Neural cell (in vitro differentiated cells): ENCODE data around the gene CABP4. TPM values are rescaled to one million over a fixed set of nuclear protein-coding genes. Genes with fewer than 3 reads are reported as not detected.

Experiments used
- H2AFZ ChIP-seq: fragments of 200-600, 300-800 bp; sonication (generic), shearing (Covaris generic); 2 replicates; pipeline ENCODE4 v1.6.0; 2014; ENCODE audit warnings: low read depth, mild to moderate bottlenecking, antibody characterized with exemption, low read length, moderate library complexity
- H3F3A ChIP-seq: fragments of 200-600 bp; shearing (Covaris generic); 2 replicates; pipeline ENCODE4 v1.6.1; 2016; ENCODE audit warnings: mild to moderate bottlenecking, moderate library complexity, mixed read lengths, antibody characterized with exemption, low read length; ENCODE audit not compliant: insufficient read depth, poor library complexity, severe bottlenecking
- H3K27ac ChIP-seq: fragments of 200-600, 300-800 bp; sonication (generic), shearing (Covaris generic); 2 replicates; pipeline ENCODE4 v1.5.1; 2014; ENCODE audit warnings: mild to moderate bottlenecking, low read length, moderate library complexity
- H3K27me3 ChIP-seq: fragments of 300-800, 200-600 bp; sonication (generic), shearing (Covaris generic); 2 replicates; pipeline ENCODE4 v1.6.0; 2014; ENCODE audit warnings: mild to moderate bottlenecking, low read depth, low read length, moderate library complexity; ENCODE audit not compliant: insufficient read depth
- H3K36me3 ChIP-seq: fragments of 300-800, 200-600 bp; sonication (generic), shearing (Covaris generic); 2 replicates; pipeline ENCODE4 v1.5.1; 2014; ENCODE audit warnings: mild to moderate bottlenecking, antibody characterized with exemption, low read length, moderate library complexity; ENCODE audit not compliant: insufficient read depth
- H3K4me2 ChIP-seq: fragments of 300-800, 200-600 bp; sonication (generic), shearing (Covaris generic); 2 replicates; pipeline ENCODE4 v1.6.0; 2014; ENCODE audit warnings: mild to moderate bottlenecking, low read length
- H3K4me3 ChIP-seq: fragments of 300-800, 200-600 bp; sonication (generic), shearing (Covaris generic); 2 replicates; pipeline ENCODE4 v1.5.1; 2014; ENCODE audit warnings: mild to moderate bottlenecking, low read length, moderate library complexity
- H3K79me2 ChIP-seq: fragments of 200-600 bp; shearing (Covaris generic); replicated peaks from 2 replicates; pipeline ENCODE4 v1.6.0; 2014; ENCODE audit warnings: mild to moderate bottlenecking, low read length, moderate library complexity; ENCODE audit not compliant: insufficient read depth
- H3K9ac ChIP-seq: fragments of 300-800, 200-600 bp; sonication (generic), shearing (Covaris generic); 2 replicates; pipeline ENCODE4 v1.6.1; 2016; ENCODE audit warnings: mild to moderate bottlenecking, low read length, mixed read lengths
- H3K9me2 ChIP-seq: fragments of 200-600 bp; shearing (Covaris generic); 2 replicates; pipeline ENCODE4 v1.6.1; 2016; ENCODE audit warnings: mild to moderate bottlenecking, low read length, mixed read lengths; ENCODE audit not compliant: insufficient read depth
- H3K9me3 ChIP-seq: fragments of 200-600, 300-800 bp; sonication (generic), shearing (Covaris generic); 2 replicates; pipeline ENCODE4 v1.6.1; 2016; ENCODE audit warnings: mild to moderate bottlenecking, mixed run types, low read length, moderate library complexity, mixed read lengths
- H4K20me1 ChIP-seq: fragments of 200-600 bp; shearing (Covaris generic); 2 replicates; pipeline ENCODE4 v1.6.1; 2016; ENCODE audit warnings: mild to moderate bottlenecking, mixed run types; ENCODE audit not compliant: insufficient read depth
- EP300 ChIP-seq: fragments of 450-650 bp; conservative IDR thresholded peaks from 2 replicates; pipeline ENCODE4 v1.6.1; 2014; ENCODE audit warnings: antibody characterized with exemption, mild to moderate bottlenecking, moderate library complexity; ENCODE audit not compliant: poor library complexity, severe bottlenecking
- EZH2 ChIP-seq: fragments of 200-600, 300-800 bp; shearing (Covaris generic), sonication (generic); IDR thresholded peaks from 2 replicates; pipeline ENCODE4 v1.6.1; 2014; ENCODE audit warnings: antibody characterized with exemption, low read length, borderline replicate concordance, mild to moderate bottlenecking; ENCODE audit not compliant: insufficient read depth, poor library complexity, severe bottlenecking
- MXI1 ChIP-seq: fragments of 450-650 bp; conservative IDR thresholded peaks from 2 replicates; pipeline ENCODE4 v1.6.1; 2014; ENCODE audit warnings: antibody characterized with exemption, mild to moderate bottlenecking; ENCODE audit not compliant: poor library complexity, severe bottlenecking
- POLR2AphosphoS5 ChIP-seq: IDR thresholded peaks from 2 replicates; pipeline ENCODE4 v1.6.1; 2012
- RAD21 ChIP-seq: fragments of 450-650 bp; conservative IDR thresholded peaks from 2 replicates; pipeline ENCODE4 v1.6.1; 2014; ENCODE audit warnings: antibody characterized with exemption, mild to moderate bottlenecking, moderate library complexity
- SMC3 ChIP-seq: fragments of 450-650 bp; conservative IDR thresholded peaks from 2 replicates; pipeline ENCODE4 v1.6.1; 2014; ENCODE audit warnings: antibody characterized with exemption, mild to moderate bottlenecking, moderate library complexity; ENCODE audit not compliant: poor library complexity
- TAF1 ChIP-seq: IDR thresholded peaks from 2 replicates; pipeline ENCODE4 v1.6.1; 2012; ENCODE audit warnings: low read depth
- polyA plus RNA-seq: library from polyadenylated mRNA; depleted of rRNA; stranded (reverse); fragments of >200 nt; gene quantifications from 2 replicates; pipeline ENCODE4 v1.2.3, GENCODE V29; 2014
- TF ChIP-seq, protein P1 (sequence below): IDR thresholded peaks from 2 replicates; pipeline ENCODE4 v1.6.1; 2012; ENCODE audit warnings: borderline replicate concordance
- TF ChIP-seq, protein P2 (sequence below): fragments of 450-650 bp; IDR thresholded peaks from 2 replicates; pipeline ENCODE4 v1.5.1; 2014; ENCODE audit warnings: antibody characterized with exemption, mild to moderate bottlenecking, moderate library complexity; ENCODE audit not compliant: poor library complexity, severe bottlenecking

Gene CABP4
- polyA plus RNA-seq, 1 donor from 2014 or later, result not detected

DNA sequence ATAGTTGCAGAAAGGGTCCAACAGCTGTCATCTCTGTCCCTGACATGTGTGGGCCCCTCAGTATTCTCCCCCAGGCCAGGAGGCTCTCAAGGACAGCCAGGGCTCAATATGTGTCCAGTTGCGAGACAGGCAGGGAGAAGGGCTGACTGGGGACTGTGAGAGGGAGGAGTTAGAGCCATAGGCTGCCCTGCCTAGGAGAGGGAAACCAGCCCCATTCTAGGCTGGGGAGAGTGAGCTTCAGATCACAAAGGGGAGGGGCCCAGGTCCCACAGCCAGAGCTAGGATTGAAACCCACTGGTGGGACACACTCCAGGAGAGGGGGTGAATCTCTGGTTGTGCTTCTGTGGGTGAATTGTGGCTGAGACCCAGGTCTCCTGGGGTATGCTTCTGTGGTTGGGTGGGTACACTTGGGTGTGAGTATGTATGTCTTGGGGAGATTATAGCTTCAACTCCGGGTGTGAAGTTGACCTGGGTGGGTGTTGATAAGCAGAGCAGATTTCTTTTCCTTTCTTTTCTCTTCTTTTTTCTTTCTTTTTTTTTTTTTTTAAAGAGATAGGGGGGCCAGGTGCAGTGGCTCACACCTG lies 41.8 kb upstream of the CABP4 start:
- no peak overlapping the region for H3K9ac ChIP-seq

GRCh38 chr11:67415501-67416304 lies 39.5 kb upstream of the CABP4 start, which contains the start of gene CARNS1:
Gene CARNS1, plus strand, starts transcription at chr11:67415678. Its CDS starts 522 bp downstream, at chr11:67416200.
- Histone ChIP-seq H3K4me2 (no peak within 1 kb of the TSS), H3F3A (no peaks in the 10 kb centered on the region), H3K27me3 (peaks cover 23% of the 10 kb centered on the region), H3K9me3 (no peaks in the 10 kb centered on the region), H3K27ac (no peak within 1 kb of the TSS), H3K4me3 (no peak within 1 kb of the TSS), H3K36me3 (no peaks in the 10 kb centered on the region), H3K9me2 (no peaks in the 10 kb centered on the region), H4K20me1 (no peaks in the 10 kb centered on the region), H2AFZ (no peak within 1 kb of the TSS), H3K79me2 (no peaks in the 10 kb centered on the region), H3K9ac (no peak within 1 kb of the TSS)
- TF ChIP-seq, protein P1, sequence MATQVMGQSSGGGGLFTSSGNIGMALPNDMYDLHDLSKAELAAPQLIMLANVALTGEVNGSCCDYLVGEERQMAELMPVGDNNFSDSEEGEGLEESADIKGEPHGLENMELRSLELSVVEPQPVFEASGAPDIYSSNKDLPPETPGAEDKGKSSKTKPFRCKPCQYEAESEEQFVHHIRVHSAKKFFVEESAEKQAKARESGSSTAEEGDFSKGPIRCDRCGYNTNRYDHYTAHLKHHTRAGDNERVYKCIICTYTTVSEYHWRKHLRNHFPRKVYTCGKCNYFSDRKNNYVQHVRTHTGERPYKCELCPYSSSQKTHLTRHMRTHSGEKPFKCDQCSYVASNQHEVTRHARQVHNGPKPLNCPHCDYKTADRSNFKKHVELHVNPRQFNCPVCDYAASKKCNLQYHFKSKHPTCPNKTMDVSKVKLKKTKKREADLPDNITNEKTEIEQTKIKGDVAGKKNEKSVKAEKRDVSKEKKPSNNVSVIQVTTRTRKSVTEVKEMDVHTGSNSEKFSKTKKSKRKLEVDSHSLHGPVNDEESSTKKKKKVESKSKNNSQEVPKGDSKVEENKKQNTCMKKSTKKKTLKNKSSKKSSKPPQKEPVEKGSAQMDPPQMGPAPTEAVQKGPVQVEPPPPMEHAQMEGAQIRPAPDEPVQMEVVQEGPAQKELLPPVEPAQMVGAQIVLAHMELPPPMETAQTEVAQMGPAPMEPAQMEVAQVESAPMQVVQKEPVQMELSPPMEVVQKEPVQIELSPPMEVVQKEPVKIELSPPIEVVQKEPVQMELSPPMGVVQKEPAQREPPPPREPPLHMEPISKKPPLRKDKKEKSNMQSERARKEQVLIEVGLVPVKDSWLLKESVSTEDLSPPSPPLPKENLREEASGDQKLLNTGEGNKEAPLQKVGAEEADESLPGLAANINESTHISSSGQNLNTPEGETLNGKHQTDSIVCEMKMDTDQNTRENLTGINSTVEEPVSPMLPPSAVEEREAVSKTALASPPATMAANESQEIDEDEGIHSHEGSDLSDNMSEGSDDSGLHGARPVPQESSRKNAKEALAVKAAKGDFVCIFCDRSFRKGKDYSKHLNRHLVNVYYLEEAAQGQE, result no peak
- TF ChIP-seq MXI1 (no peak), SMC3 (no peak), POLR2AphosphoS5 (no peak), EZH2 (no peak), EP300 (no peak), RAD21 (no peak), TAF1 (no peak)
- TF ChIP-seq, protein P2, sequence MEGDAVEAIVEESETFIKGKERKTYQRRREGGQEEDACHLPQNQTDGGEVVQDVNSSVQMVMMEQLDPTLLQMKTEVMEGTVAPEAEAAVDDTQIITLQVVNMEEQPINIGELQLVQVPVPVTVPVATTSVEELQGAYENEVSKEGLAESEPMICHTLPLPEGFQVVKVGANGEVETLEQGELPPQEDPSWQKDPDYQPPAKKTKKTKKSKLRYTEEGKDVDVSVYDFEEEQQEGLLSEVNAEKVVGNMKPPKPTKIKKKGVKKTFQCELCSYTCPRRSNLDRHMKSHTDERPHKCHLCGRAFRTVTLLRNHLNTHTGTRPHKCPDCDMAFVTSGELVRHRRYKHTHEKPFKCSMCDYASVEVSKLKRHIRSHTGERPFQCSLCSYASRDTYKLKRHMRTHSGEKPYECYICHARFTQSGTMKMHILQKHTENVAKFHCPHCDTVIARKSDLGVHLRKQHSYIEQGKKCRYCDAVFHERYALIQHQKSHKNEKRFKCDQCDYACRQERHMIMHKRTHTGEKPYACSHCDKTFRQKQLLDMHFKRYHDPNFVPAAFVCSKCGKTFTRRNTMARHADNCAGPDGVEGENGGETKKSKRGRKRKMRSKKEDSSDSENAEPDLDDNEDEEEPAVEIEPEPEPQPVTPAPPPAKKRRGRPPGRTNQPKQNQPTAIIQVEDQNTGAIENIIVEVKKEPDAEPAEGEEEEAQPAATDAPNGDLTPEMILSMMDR, result no peak

More for the DNA sequence above, 41.8 kb upstream of the CABP4 start:
- H3K79me2 ChIP-seq, result no peaks in the 10 kb centered on the region
- peaks cover 23% of the 10 kb centered on the region for H3K27me3 ChIP-seq
- no peaks in the 10 kb centered on the region for H3K36me3 ChIP-seq
- H3K9me2 ChIP-seq, result no peaks in the 10 kb centered on the region
- H3K27ac ChIP-seq, result no peak overlapping the region
- H3F3A ChIP-seq, result no peaks in the 10 kb centered on the region
- no peak overlapping the region for H3K4me2 ChIP-seq
- H3K9me3 ChIP-seq, result no peaks in the 10 kb centered on the region
- no peak overlapping the region for H2AFZ ChIP-seq
- no peak for TF ChIP-seq EP300
- TF ChIP-seq, protein P1, result no peak
- TF ChIP-seq SMC3, result no peak
- TF ChIP-seq POLR2AphosphoS5, result no peak
- no peak overlapping the region for H3K4me3 ChIP-seq
- no peaks in the 10 kb centered on the region for H4K20me1 ChIP-seq
